CD14-positive monocyte (primary cell): ENCODE results near the gene PNMA6E. TPM values are rescaled to one million over a fixed set of nuclear protein-coding genes. Genes with fewer than 3 reads are reported as not detected.

Experiments
- DNase-seq, 3 donors: peaks; one replicate each; pipeline ENCODE4 v3.0.0-alpha.2; 2011 to 2022
- H2AFZ ChIP-seq: 2 replicates; pipeline ENCODE4 v1.6.0; 2012; ENCODE audit warnings: mild to moderate bottlenecking, low read depth, low read length, inconsistent platforms; ENCODE audit not compliant: insufficient read depth, poor library complexity, severe bottlenecking
- H3K27ac ChIP-seq, 2 donors: 1 replicate in 1 of 2; 2 replicates in 1 of 2; pipeline ENCODE4 v1.5.1; 2012 to 2013; ENCODE audit warnings: low read length in 2 of 2, control low read depth in 1 of 2, inconsistent platforms in 1 of 2, low read depth in 1 of 2, mild to moderate bottlenecking in 1 of 2
- H3K27me3 ChIP-seq, 2 donors: one replicate each; pipeline versions ENCODE4 v1.6.0 to v1.6.1; 2011 to 2013; ENCODE audit warnings: low read length in 2 of 2; ENCODE audit not compliant: control insufficient read depth in 2 of 2, insufficient read depth in 2 of 2
- H3K36me3 ChIP-seq, 2 donors: replicated peaks in 1 of 2; 1 replicate in 1 of 2; 2 replicates in 1 of 2; pipeline versions ENCODE4 v1.5.1 to v1.6.1; 2012 to 2013; ENCODE audit warnings: low read length in 2 of 2, control low read depth in 1 of 2, inconsistent platforms in 1 of 2, mild to moderate bottlenecking in 1 of 2; ENCODE audit not compliant: insufficient read depth in 2 of 2, control insufficient read depth in 1 of 2
- H3K4me1 ChIP-seq, 2 donors: 1 replicate in 1 of 2; 2 replicates in 1 of 2; pipeline versions ENCODE4 v1.5.1 to v1.6.1; 2012 to 2013; ENCODE audit warnings: low read length in 2 of 2, control low read depth in 1 of 2, inconsistent platforms in 1 of 2, mild to moderate bottlenecking in 1 of 2, moderate library complexity in 1 of 2; ENCODE audit not compliant: insufficient read depth in 2 of 2, control insufficient read depth in 1 of 2
- H3K4me2 ChIP-seq: replicated peaks from 2 replicates; pipeline ENCODE3; 2012; ENCODE audit warnings: low read length, moderate library complexity, mild to moderate bottlenecking; ENCODE audit not compliant: poor library complexity, severe bottlenecking; ENCODE audit errors: extremely low read depth
- H3K4me3 ChIP-seq, 3 experiments: fragments of 200-600 bp in 1 of 3; sonication (generic) in 1 of 3; replicated peaks in 1 of 3; 1 replicate in 2 of 3; 2 replicates in 1 of 3; pipeline ENCODE4 v1.5.1; 2011 to 2013; ENCODE audit warnings: low read length in 3 of 3, mild to moderate bottlenecking in 3 of 3, control low read depth in 2 of 3, low read depth in 2 of 3, inconsistent platforms in 1 of 3, moderate library complexity in 1 of 3
- H3K79me2 ChIP-seq: 2 replicates; pipeline ENCODE4 v1.6.0; 2012; ENCODE audit warnings: mild to moderate bottlenecking, control low read depth, inconsistent platforms, low read length, moderate library complexity; ENCODE audit not compliant: insufficient read depth
- H3K9ac ChIP-seq: 2 replicates; pipeline ENCODE4 v1.6.0; 2017; ENCODE audit warnings: low read length, mild to moderate bottlenecking; ENCODE audit not compliant: insufficient read depth, poor library complexity, severe bottlenecking
- H3K9me3 ChIP-seq, 2 donors: replicated peaks in 1 of 2; 1 replicate in 1 of 2; 2 replicates in 1 of 2; pipeline versions ENCODE4 v1.5.1 to v1.6.1; 2012 to 2013; ENCODE audit warnings: low read length in 2 of 2, control low read depth in 1 of 2; ENCODE audit not compliant: control insufficient read depth in 1 of 2, insufficient read depth in 1 of 2
- H4K20me1 ChIP-seq: 2 replicates; pipeline ENCODE4 v1.6.0; 2012; ENCODE audit warnings: mild to moderate bottlenecking, low read length, control low read depth, moderate library complexity; ENCODE audit not compliant: insufficient read depth
- H3K27ac Mint-ChIP-seq, 7 donors: one replicate each; pipeline ENCODE4 v1.8.0; 2020; ENCODE audit warnings: mild to moderate bottlenecking in 7 of 7, mixed read lengths in 7 of 7, moderate library complexity in 6 of 7, inconsistent platforms in 2 of 7
- H3K27me3 Mint-ChIP-seq, 3 donors: one replicate each; pipeline ENCODE4 v1.8.0; 2021 to 2022; ENCODE audit warnings: low read depth in 3 of 3, mild to moderate bottlenecking in 3 of 3, mixed read lengths in 3 of 3, moderate library complexity in 3 of 3, inconsistent platforms in 1 of 3
- H3K36me3 Mint-ChIP-seq, 2 donors: one replicate each; pipeline ENCODE4 v1.8.0; 2020; ENCODE audit warnings: mixed read lengths in 2 of 2, inconsistent platforms in 1 of 2, mild to moderate bottlenecking in 1 of 2
- H3K4me1 Mint-ChIP-seq: one replicate; pipeline ENCODE4 v1.8.0; 2020; ENCODE audit warnings: mild to moderate bottlenecking, mixed read lengths
- H3K4me3 Mint-ChIP-seq, 2 donors: one replicate each; pipeline ENCODE4 v1.8.0; 2020; ENCODE audit warnings: mild to moderate bottlenecking in 2 of 2, mixed read lengths in 2 of 2, moderate library complexity in 1 of 2
- H3K9me3 Mint-ChIP-seq, 7 donors: one replicate each; pipeline ENCODE4 v1.8.0; 2020 to 2022; ENCODE audit warnings: mixed read lengths in 7 of 7, mild to moderate bottlenecking in 6 of 7, moderate library complexity in 6 of 7, inconsistent platforms in 2 of 7
- WGBS: methylation state at CpG from one replicate; pipeline ENCODE4 v1.1.5; 2013; ENCODE audit warnings: missing lambda C conversion rate; ENCODE audit not compliant: insufficient coverage; 5-methylcytosine and 5-hydroxymethylcytosine counted together
- intact Hi-C, 2 donors: fragments of 100-400 bp; cut with micrococcal nuclease; formaldehyde crosslinking; loops; one replicate each; pipeline versions ENCODE4 v1.15.0 to v1.15.1; 2023
- polyA plus RNA-seq, 3 donors: library from polyadenylated mRNA; depleted of rRNA in 1 of 3; unstranded in 2 of 3; stranded (reverse) in 1 of 3; fragments of 300-500 nt in 2 of 3; fragments of >200 nt in 1 of 3; fragmentation: Illumina TruSeq in 2 of 3; gene quantifications; 1 replicate in 2 of 3; 2 replicates in 1 of 3; pipeline ENCODE4 v1.2.3, GENCODE V29; 2012 to 2021
- TF ChIP-seq, protein P1 (sequence below): fragments of 200-600 bp; IDR thresholded peaks from one replicate; pipeline ENCODE4 v1.8.0; 2022; ENCODE audit warnings: antibody characterized with exemption, mild to moderate bottlenecking

PNMA6E gene
- polyA plus RNA-seq, 3 donors: not detected

DNA sequence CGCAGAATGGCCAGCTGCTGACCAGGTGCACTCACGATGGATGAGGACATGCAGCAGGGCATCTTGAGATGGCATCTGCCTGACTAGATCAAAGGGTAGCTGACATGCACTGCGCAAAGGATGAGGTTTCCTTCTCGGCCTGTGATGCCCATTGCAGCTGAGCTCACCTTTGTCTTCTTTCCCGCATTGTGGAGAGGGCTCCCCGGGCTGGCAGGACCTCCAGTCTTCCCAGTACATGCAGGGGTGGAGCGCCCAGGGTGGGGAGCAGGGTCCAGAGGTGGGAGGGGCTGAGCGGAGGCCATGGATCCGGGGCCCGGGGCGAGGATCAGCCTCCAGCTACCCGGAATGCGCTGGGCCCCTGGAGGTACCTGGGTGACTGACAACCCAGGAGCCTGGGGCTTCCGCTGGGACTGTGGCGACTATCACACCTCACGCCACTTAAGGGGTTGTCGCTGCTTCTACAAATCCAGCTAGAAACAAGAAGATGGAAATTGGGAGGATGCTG lies 32.7 kb upstream of the PNMA6E start:
- Histone ChIP-seq H3K4me2 (no peak overlapping the region), H3K79me2 (no peaks in the 10 kb centered on the region), H2AFZ (no peak overlapping the region), H3K9me3 (peaks cover 4 to 13% of the 10 kb centered on the region in 2 donors), H3K4me1 (no peaks in the 10 kb centered on the region), H3K27ac (no peak overlapping the region), H3K36me3 (no peaks in the 10 kb centered on the region), H3K9ac (no peak overlapping the region), H4K20me1 (no peaks in the 10 kb centered on the region), H3K27me3 (no peaks in the 10 kb centered on the region), H3K4me3 (no peak overlapping the region)
- TF ChIP-seq, protein P1, sequence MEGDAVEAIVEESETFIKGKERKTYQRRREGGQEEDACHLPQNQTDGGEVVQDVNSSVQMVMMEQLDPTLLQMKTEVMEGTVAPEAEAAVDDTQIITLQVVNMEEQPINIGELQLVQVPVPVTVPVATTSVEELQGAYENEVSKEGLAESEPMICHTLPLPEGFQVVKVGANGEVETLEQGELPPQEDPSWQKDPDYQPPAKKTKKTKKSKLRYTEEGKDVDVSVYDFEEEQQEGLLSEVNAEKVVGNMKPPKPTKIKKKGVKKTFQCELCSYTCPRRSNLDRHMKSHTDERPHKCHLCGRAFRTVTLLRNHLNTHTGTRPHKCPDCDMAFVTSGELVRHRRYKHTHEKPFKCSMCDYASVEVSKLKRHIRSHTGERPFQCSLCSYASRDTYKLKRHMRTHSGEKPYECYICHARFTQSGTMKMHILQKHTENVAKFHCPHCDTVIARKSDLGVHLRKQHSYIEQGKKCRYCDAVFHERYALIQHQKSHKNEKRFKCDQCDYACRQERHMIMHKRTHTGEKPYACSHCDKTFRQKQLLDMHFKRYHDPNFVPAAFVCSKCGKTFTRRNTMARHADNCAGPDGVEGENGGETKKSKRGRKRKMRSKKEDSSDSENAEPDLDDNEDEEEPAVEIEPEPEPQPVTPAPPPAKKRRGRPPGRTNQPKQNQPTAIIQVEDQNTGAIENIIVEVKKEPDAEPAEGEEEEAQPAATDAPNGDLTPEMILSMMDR: no peak
- Mint-ChIP-seq H3K27me3 (peaks cover 0 to 7% (median 5%) of the 10 kb centered on the region in 3 donors), H3K36me3 (no peaks in the 10 kb centered on the region), H3K27ac (no peak overlapping the region), H3K9me3 (peaks cover 0 to 19% (median 15%) of the 10 kb centered on the region in 7 donors), H3K4me3 (no peak overlapping the region), H3K4me1 (no peaks in the 10 kb centered on the region)
- intact Hi-C loops: no loop called here
- WGBS: 100% methylated on average over 4 of the region's 17 CpGs
- DNase-seq: no peak

GRCh38 chrX:153433161-153433680 lies 32.1 kb upstream of the PNMA6E start:
- no peaks in the 10 kb centered on the region for H3K27me3 ChIP-seq
- no peak overlapping the region for H3K27ac ChIP-seq
- no peak overlapping the region for H3K4me2 ChIP-seq
- TF ChIP-seq, protein P1: no peak
- no peaks in the 10 kb centered on the region for H4K20me1 ChIP-seq
- Mint-ChIP-seq H3K27me3 (peaks cover 0 to 5% (median 2%) of the 10 kb centered on the region in 3 donors), H3K4me1 (no peaks in the 10 kb centered on the region), H3K36me3 (no peaks in the 10 kb centered on the region), H3K27ac (no peak overlapping the region), H3K4me3 (no peak overlapping the region), H3K9me3 (peaks cover 0 to 19% (median 15%) of the 10 kb centered on the region in 7 donors)
- intact Hi-C loops: no loop called here
- peaks cover 4 to 13% of the 10 kb centered on the region in 2 donors for H3K9me3 ChIP-seq
- no peak for DNase-seq
- H3K36me3 ChIP-seq: no peaks in the 10 kb centered on the region
- H3K79me2 ChIP-seq: no peaks in the 10 kb centered on the region
- H3K9ac ChIP-seq: no peak overlapping the region
- no peak overlapping the region for H3K4me3 ChIP-seq
- WGBS: 86% methylated on average over 1 of the region's 12 CpGs
- no peaks in the 10 kb centered on the region for H3K4me1 ChIP-seq
- H2AFZ ChIP-seq: no peak overlapping the region
